Calu3 (cell line): ENCODE data around the gene DMAC2. TPM values are rescaled to one million over a fixed set of nuclear protein-coding genes. Genes with fewer than 3 reads are reported as not detected.

ENCODE experiments used
- BruUV-seq: library from RNA; stranded (reverse); fragments of 400-500 nt; replicated peaks from 2 replicates; lab custom pipeline; 2021; lab: Mats Ljungman, UMichigan
- CTCF ChIA-PET: fragments of 300-600 bp; sonication (Branson Sonifier 250); formaldehyde crosslinking; loops from one replicate; lab custom pipeline; 2022; ENCODE audit warnings: antibody characterized with exemption; lab: Charles Lee
- DNase-seq: peaks from one replicate; pipeline ENCODE4 v3.0.0; 2022
- H3K27ac Mint-ChIP-seq: one replicate; pipeline ENCODE4 v1.8.0; 2022; ENCODE audit warnings: mixed read lengths; ENCODE audit not compliant: unreplicated experiment
- H3K27me3 Mint-ChIP-seq: one replicate; pipeline ENCODE4 v1.8.0; 2022; ENCODE audit warnings: mixed read lengths; ENCODE audit not compliant: unreplicated experiment
- H3K36me3 Mint-ChIP-seq: one replicate; pipeline ENCODE4 v1.8.0; 2022; ENCODE audit warnings: mild to moderate bottlenecking, moderate library complexity, mixed read lengths; ENCODE audit not compliant: insufficient read depth, unreplicated experiment
- H3K4me1 Mint-ChIP-seq: one replicate; pipeline ENCODE4 v1.8.0; 2022; ENCODE audit warnings: mild to moderate bottlenecking, low read depth, mixed read lengths; ENCODE audit not compliant: unreplicated experiment
- H3K4me3 Mint-ChIP-seq: one replicate; pipeline ENCODE4 v1.8.0; 2022; ENCODE audit warnings: mild to moderate bottlenecking, low read depth, moderate library complexity, mixed read lengths; ENCODE audit not compliant: unreplicated experiment
- H3K9me3 Mint-ChIP-seq: one replicate; pipeline ENCODE4 v1.8.0; 2022; ENCODE audit warnings: low read depth, mixed read lengths; ENCODE audit not compliant: unreplicated experiment
- CTCF ChIP-seq: fragments of 200-600 bp; IDR thresholded peaks from one replicate; pipeline ENCODE4 v1.8.0; 2022; ENCODE audit warnings: antibody characterized with exemption; ENCODE audit not compliant: unreplicated experiment
- intact Hi-C: fragments of 100-400 bp; cut with micrococcal nuclease; formaldehyde crosslinking; loops from one replicate; pipeline ENCODE4 v1.10.0; 2022; ENCODE audit not compliant: unreplicated experiment
- total RNA-seq: library from RNA; stranded (reverse); gene quantifications from 2 replicates; pipeline ENCODE4 v1.2.3, GENCODE V29; 2022

The DMAC2 gene
- total RNA-seq, 1 experiment from 2014 or later: 50.5 TPM

- Mint-ChIP-seq H3K4me1 (peaks cover 20% of the 10 kb centered on the region), H3K27me3 (peaks cover 49% of the 10 kb centered on the region), H3K9me3 (no peaks in the 10 kb centered on the region), H3K36me3 (no peaks in the 10 kb centered on the region), H3K4me3 (no peak overlapping the region), H3K27ac (no peak overlapping the region)
- intact Hi-C loops: no loop called here
- DNase-seq: no peak
- TF ChIP-seq CTCF: no peak
- CTCF ChIA-PET: no interaction called here
- no TSS peak for BruUV-seq
These were observed 5.9 kb upstream of the DMAC2 start for GRCh38 chr19:41445575-41445974.

DNA sequence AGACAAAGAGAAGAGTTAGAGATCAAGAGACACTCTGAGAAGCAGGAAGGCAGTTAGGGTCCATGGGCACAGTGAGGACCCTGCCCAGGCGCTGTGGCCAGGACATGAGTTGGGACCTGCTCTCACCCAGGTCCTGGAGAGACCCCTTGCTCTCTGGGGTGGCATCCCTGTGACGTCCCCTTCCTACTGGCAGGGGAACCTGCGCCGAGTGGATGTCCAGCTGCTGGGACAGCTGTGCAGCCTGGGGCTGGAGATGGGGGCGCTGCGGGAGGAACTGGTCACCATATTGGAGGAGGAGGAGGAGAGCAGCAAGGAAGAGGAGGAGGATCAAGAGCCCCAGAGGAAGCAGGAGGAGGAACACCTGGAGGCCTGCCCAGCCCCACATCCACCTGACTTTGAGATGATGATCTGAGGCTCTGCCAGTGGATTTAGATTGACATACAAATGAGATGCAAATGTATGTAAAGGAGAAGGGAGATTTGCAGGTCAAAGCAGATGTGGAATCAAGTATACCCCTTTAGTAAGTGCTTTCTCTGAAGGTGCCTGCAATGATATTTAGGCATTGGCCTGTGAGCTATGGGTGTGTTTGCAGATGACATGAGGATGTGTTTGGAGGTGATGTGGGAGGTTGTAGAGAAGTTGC lies 4.2 kb upstream of the DMAC2 start:
- Mint-ChIP-seq H3K4me1 (peaks cover 13% of the 10 kb centered on the region), H3K27ac (no peak overlapping the region), H3K36me3 (no peaks in the 10 kb centered on the region), H3K4me3 (no peak overlapping the region), H3K27me3 (peaks cover 36% of the 10 kb centered on the region), H3K9me3 (no peaks in the 10 kb centered on the region)
- no peak for TF ChIP-seq CTCF
- DNase-seq: no peak
- intact Hi-C loops: no loop called here
- CTCF ChIA-PET: no interaction called here
- BruUV-seq: no TSS peak

DNA sequence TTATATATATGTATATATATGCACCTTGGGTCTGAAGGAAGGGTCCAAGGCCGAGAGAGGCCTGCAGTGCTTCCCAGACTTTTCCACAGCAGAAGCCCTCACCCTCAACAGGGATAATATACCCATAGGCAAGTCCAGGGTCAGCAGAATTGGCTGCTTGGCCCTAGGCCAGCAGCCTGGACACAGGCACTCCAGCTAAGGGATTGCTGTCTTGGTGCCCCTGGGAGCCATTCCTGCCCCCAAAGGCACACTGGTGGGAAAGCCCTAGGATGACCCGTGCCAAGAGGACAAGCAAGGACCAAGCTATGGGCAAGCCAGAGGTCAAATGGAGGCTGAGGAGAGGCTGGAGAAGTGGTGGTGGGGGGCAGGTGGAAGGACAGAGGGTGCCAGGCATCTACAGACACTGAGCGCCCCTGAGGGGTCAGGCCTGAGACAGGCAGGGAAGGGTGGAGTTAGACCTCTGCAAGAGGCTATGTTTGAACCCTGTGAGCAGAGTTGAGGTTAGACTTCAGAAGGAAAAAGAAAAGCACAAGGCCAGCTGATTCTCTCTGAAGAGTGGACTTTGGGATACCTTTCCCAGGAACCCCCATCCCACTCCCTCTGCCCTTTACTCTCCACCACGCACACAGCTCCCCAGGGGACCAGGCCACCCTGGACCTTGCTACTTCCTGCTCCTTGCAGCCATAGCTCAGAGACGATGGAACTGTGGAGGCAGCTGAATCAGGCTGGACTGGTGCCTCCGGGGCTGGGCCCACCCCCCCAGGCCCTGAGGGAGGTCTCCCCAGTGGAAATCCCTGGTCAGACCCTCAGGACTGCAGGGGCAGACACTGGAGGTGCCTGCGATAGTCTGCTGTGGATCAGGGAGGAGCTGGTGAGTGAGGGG lies 3.0 kb upstream of the DMAC2 start, which contains the start of gene ERICH4:
Gene ERICH4, plus strand, starts transcription at position 684 of the 883 bp plus-strand sequence. Its CDS starts 14 bp downstream, at position 698.
- Mint-ChIP-seq H3K4me1 (peaks cover 13% of the 10 kb centered on the region), H3K27ac (no peak within 1 kb of the TSS), H3K4me3 (no peak within 1 kb of the TSS), H3K9me3 (no peaks in the 10 kb centered on the region), H3K27me3 (peaks cover 36% of the 10 kb centered on the region), H3K36me3 (no peaks in the 10 kb centered on the region)
- DNase-seq: no peak
- intact Hi-C loops: no loop called here
- CTCF ChIA-PET: interaction anchor here (0.5 to 1.0 kb wide), 4 partner anchors 15 to 129 kb away, joined by 3 to 8 read pairs (median 4); no protein-coding TSS in a partner anchor
- no peak for TF ChIP-seq CTCF
- no TSS peak for BruUV-seq

- H3K27me3 Mint-ChIP-seq: peaks cover 27% of the 10 kb centered on the region
These were observed 1.7 kb upstream of the DMAC2 start for GRCh38 chr19:41441321-41441945.

More at GRCh38 chr19:41441321-41441945, 1.7 kb upstream of the DMAC2 start:
- CTCF ChIA-PET: no interaction called here
- H3K4me3 Mint-ChIP-seq: no peak overlapping the region
- no peak overlapping the region for H3K27ac Mint-ChIP-seq
- BruUV-seq: no TSS peak
- TF ChIP-seq CTCF: no peak
- H3K9me3 Mint-ChIP-seq: no peaks in the 10 kb centered on the region
- DNase-seq: no peak
- no peaks in the 10 kb centered on the region for H3K36me3 Mint-ChIP-seq
- peaks cover 13% of the 10 kb centered on the region for H3K4me1 Mint-ChIP-seq
- intact Hi-C loops: no loop called here
